Measurements from ENCODE around the gene NDUFS1. TPM values are rescaled to one million over a fixed set of nuclear protein-coding genes. Genes with fewer than 3 reads are reported as not detected.

The NDUFS1 gene
- total and polyA plus RNA-seq, 2 experiments from 2014 or later: 34.5 to 97.9 TPM

GRCh38 chr2:206203331-206203730, 44.1 kb upstream of the NDUFS1 start:
- no peak overlapping the region for H3K4me3 Mint-ChIP-seq
- no peak overlapping the region for H3K27ac ChIP-seq (ENCODE audit: low read depth)
- H4K20me1 ChIP-seq (replicated peaks; ENCODE audit: insufficient read depth): no peaks in the 10 kb centered on the region
- H3K27ac Mint-ChIP-seq: no peak overlapping the region
- no peaks in the 10 kb centered on the region; the same call in 2 of the 3 replicates for H3K9me3 Mint-ChIP-seq
- H3F3A ChIP-seq (replicated peaks; ENCODE audit: low read depth): no peaks in the 10 kb centered on the region
- ATAC-seq (no peak), DNase-seq (ENCODE audit: low spot score) (no peak)
- peaks cover 14% of the 10 kb centered on the region; the same call in 1 of the 2 replicates for H3K4me1 ChIP-seq (ENCODE audit: insufficient read depth)
- no peaks in the 10 kb centered on the region for H3K9me2 ChIP-seq (ENCODE audit: insufficient read depth)
- H2AFZ ChIP-seq: no peak overlapping the region
- H3K27me3 ChIP-seq (ENCODE audit: insufficient read depth): no peaks in the 10 kb centered on the region
- peaks cover 11% of the 10 kb centered on the region for H3K4me1 Mint-ChIP-seq
- H3K4me2 ChIP-seq: no peak overlapping the region
- TF ChIP-seq, protein P1, sequence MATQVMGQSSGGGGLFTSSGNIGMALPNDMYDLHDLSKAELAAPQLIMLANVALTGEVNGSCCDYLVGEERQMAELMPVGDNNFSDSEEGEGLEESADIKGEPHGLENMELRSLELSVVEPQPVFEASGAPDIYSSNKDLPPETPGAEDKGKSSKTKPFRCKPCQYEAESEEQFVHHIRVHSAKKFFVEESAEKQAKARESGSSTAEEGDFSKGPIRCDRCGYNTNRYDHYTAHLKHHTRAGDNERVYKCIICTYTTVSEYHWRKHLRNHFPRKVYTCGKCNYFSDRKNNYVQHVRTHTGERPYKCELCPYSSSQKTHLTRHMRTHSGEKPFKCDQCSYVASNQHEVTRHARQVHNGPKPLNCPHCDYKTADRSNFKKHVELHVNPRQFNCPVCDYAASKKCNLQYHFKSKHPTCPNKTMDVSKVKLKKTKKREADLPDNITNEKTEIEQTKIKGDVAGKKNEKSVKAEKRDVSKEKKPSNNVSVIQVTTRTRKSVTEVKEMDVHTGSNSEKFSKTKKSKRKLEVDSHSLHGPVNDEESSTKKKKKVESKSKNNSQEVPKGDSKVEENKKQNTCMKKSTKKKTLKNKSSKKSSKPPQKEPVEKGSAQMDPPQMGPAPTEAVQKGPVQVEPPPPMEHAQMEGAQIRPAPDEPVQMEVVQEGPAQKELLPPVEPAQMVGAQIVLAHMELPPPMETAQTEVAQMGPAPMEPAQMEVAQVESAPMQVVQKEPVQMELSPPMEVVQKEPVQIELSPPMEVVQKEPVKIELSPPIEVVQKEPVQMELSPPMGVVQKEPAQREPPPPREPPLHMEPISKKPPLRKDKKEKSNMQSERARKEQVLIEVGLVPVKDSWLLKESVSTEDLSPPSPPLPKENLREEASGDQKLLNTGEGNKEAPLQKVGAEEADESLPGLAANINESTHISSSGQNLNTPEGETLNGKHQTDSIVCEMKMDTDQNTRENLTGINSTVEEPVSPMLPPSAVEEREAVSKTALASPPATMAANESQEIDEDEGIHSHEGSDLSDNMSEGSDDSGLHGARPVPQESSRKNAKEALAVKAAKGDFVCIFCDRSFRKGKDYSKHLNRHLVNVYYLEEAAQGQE (IDR thresholded peaks at IDR 0.05; ENCODE audit: unreplicated experiment): no peak
- TF ChIP-seq NANOG (IDR thresholded peaks at IDR 0.05; ENCODE audit: borderline replicate concordance) (no peak), ZNF114 (CRISPR knock-in tag; IDR thresholded peaks at IDR 0.05) (no peak), EZH2phosphoT487 (IDR thresholded peaks at IDR 0.05; ENCODE audit: unreplicated experiment) (no peak), ETS1 (IDR thresholded peaks at IDR 0.05) (no peak), EZH2 (IDR thresholded peaks at IDR 0.05; ENCODE audit: low read depth, unreplicated experiment) (no peak)
- no peaks in the 10 kb centered on the region for H3K36me3 ChIP-seq (ENCODE audit: insufficient read depth)
- H3K4me3 ChIP-seq: no peak overlapping the region
- no peaks in the 10 kb centered on the region for H3K79me2 ChIP-seq (replicated peaks; ENCODE audit: insufficient read depth)
- peaks cover 3% of the 10 kb centered on the region for H3K27me3 Mint-ChIP-seq (ENCODE audit: insufficient read depth, low read depth, poor library complexity)
- H3K36me3 Mint-ChIP-seq (ENCODE audit: low read depth): no peaks in the 10 kb centered on the region

- Mint-ChIP-seq H3K27ac (no peak overlapping the region), H3K4me1 (peaks cover 11% of the 10 kb centered on the region), H3K27me3 (ENCODE audit: insufficient read depth, low read depth, poor library complexity) (peaks cover 3% of the 10 kb centered on the region), H3K9me3 (no peaks in the 10 kb centered on the region; the same call in 2 of the 3 replicates), H3K4me3 (no peak overlapping the region), H3K36me3 (ENCODE audit: low read depth) (no peaks in the 10 kb centered on the region)
- Histone ChIP-seq H3K4me2 (no peak overlapping the region), H3K79me2 (replicated peaks; ENCODE audit: insufficient read depth) (no peaks in the 10 kb centered on the region), H3K27ac (ENCODE audit: low read depth) (no peak overlapping the region), H3K4me1 (ENCODE audit: insufficient read depth) (peaks cover 14% of the 10 kb centered on the region; the same call in 1 of the 2 replicates), H3K36me3 (ENCODE audit: insufficient read depth) (no peaks in the 10 kb centered on the region), H3F3A (replicated peaks; ENCODE audit: low read depth) (no peaks in the 10 kb centered on the region), H2AFZ (no peak overlapping the region), H4K20me1 (replicated peaks; ENCODE audit: insufficient read depth) (no peaks in the 10 kb centered on the region), H3K27me3 (ENCODE audit: insufficient read depth) (no peaks in the 10 kb centered on the region), H3K4me3 (no peak overlapping the region), H3K9me2 (ENCODE audit: insufficient read depth) (no peaks in the 10 kb centered on the region)
- DNase-seq (ENCODE audit: low spot score) (no peak), ATAC-seq (no peak)
- TF ChIP-seq, protein P1 (IDR thresholded peaks at IDR 0.05; ENCODE audit: unreplicated experiment): no peak
Observed at GRCh38 chr2:206202446-206202845, 43.2 kb upstream of the NDUFS1 start.

All from GM23338 (cell line).